HG02571 (cell line): ENCODE results near the gene CATSPER3.

Source experiments
- ATAC-seq: cut with Tn5 transposase; IDR thresholded peaks from one replicate; pipeline ENCODE4 v1.9.1; 2021; ENCODE audit warnings: mild to moderate bottlenecking, moderate library complexity; ENCODE audit not compliant: unreplicated experiment

CATSPER3 gene

DNA sequence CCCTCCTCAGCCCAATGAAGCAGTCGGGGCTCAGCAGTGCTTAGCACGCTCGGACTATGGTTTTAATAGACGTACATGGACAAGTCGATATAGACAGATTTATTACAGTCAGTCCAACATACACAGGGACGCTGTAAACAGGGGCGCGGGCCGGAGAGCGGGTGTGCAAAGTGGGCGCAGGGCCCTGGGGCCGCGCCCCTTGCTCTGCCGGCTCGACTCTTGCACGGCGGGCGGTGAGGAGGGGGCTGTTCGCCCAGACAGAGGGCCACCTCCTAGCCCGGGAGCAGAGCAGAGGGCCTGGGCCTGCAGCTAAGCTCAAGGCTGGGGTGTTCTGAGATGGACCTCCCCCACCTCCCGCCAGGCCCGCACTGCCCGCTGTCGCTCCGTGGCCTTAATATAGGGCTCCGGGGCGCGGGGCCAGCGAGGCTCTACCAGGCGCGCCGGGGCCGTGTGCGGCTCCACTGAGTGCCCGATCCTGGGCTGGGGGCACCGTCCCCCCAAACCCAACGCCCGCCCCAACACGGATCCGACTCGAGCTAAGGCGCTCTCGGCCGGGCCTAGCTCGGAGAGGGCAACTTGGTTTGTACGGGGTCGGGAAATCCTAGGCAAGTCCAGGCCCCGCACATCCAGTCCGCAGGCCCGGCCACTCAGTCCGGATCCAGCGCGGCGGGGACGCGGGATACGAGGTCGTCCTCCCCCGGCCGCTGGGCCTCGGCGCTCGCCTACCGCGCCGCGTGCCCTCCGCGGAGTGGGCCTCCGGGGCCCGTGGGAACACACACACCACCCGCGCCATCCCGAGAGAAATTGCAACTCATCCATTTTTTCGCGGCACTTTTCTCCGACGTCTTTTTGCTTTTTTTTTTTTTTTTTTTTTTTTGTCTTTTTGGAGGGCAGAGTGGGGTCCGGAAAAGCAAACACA, 60.2 kb downstream of the CATSPER3 start:
- ATAC-seq = no peak

DNA sequence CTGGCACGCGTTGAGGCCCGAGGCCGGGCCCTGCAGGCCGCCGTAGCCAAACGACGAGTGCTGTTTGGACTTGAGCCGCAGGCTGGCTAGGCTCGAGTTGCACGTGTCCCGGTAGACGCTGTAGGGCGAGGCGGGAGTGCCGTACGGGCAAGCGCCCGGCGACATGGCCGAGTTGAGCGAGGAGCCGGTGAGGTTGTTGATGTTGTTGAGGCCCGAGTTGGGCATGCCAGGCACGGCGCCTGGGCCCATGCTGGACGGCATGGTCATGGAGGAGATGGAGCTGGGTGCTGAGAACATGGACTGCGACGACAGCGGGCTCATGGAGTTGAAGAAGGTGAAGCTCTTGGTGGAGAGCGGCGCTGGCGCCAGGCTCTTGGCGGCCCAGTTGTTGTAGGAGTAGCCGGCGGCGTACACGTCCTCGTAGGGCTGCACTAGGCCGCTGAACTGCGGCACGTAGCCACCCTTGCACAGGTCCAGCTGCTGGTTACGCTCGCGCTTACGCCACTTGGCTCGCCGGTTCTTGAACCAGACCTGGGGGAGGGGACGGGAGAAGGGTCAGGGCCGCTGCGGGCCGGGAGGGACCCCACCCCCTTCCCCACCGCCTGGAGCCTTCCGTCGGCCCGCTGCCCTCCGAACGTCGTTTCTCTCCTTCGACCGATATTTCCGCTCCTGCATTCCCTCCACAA, 61.2 kb downstream of the CATSPER3 start:
- ATAC-seq = no peak

DNA sequence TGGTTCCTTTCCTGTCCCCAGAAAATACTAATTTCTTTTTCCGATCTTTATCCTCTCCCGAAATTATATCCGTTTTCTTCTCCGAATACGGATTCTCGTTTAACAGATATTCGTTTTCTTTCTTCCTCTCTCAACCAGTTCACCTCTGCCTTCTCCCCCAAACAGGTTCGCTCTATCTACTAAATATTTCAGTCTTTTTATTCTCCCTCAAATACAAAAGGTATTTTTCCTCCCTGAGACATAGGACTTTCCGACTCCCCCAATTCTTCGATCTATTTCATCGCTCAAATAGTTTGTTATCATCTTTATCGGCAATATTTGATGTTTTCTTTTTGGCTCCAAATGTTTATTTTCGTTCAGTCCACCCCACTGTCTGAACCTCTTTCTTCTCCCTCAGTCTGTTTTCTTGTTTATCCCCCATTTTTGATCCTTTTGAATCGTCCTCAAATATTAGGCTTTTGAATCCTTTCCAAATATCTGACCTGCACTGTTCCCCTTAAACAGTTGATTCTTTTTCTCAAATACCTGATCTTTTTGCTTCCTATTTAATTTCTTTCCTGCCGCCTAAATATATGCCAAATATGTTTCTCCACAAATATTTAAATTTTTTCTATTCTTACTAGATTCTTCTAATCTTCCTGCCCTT, 61.9 kb downstream of the CATSPER3 start:
- no peak for ATAC-seq

DNA sequence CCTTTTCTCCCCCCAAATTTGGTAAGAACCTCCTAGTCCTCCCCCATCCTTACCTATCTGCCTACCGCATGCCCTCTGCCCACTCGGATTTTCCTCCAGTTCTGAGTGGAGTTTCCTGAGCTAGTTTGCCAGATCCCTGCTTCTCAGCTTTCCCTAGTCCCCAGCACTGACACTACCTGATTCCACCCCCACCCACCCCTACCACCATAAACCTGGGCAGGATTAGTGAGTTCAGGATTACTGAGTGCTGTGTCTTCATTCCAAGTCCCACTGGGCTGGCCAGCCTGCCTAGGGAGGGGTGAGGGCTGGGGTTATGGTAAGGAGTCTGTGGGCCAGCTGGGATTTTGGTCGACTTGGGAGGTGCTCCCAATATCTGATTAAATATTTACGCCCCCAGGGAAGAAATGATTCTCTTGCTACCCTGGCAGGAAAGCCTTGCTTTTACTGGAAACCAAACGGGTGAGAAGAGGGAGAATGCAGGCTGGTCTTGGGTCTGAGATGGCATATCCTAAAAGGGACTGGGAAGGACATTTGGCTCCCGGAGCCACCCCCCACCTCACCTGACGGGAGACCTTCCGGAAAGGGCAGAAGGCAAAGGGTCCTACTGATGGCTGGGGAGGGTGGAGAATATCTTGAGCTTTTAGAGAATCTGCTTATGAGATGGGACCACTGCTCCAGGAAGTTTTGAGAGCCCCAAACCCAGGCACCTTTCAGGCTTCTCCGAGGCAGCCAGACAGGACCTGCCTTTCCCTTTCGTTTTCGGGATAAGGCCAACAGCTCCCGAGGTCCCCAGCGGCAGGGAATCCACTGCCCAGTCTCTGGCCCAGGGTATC, 62.6 kb downstream of the CATSPER3 start:
- ATAC-seq = no peak

DNA sequence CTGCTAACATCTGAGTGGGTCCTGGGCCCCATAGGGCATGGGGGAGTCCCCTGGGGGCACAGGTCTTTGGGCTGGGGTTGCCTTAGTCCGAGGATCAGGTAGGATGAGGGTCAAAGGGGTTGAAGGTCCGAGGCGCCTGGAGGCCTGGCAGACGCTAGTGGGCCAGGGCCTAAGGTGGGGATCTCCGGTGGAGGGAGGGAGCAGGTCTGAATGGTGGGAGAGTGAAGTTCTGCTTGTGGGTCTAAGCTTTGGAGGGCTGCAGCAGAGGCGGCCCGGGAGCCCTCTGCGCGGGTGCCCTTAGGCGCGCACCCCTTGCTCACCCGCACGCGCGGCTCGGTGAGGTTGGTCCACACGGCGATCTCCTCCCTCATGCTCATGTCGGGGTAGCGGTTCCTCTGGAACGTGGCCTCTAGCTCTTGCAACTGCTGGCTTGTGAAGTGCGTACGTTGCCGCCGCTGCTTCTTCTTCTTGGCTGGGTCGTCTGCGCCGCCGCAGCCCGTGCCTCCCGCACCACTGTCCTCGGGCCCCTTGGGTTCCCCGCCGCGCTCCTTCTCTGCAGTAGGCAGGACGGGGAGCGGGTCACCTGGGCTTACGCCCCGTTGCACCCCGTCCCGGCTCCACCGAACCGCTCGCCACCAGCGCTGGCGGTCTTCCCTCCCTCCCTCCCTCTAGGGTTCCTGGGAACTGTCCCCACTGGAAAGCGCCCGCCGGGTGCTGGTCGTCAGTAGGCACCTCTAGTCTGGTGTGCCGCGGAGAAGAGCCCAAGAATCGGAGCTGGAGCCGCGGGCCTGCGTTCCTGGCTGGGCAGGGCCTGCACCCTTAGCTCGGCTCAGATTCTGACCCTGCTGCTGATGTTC, 63.5 kb downstream of the CATSPER3 start:
- ATAC-seq = no peak

DNA sequence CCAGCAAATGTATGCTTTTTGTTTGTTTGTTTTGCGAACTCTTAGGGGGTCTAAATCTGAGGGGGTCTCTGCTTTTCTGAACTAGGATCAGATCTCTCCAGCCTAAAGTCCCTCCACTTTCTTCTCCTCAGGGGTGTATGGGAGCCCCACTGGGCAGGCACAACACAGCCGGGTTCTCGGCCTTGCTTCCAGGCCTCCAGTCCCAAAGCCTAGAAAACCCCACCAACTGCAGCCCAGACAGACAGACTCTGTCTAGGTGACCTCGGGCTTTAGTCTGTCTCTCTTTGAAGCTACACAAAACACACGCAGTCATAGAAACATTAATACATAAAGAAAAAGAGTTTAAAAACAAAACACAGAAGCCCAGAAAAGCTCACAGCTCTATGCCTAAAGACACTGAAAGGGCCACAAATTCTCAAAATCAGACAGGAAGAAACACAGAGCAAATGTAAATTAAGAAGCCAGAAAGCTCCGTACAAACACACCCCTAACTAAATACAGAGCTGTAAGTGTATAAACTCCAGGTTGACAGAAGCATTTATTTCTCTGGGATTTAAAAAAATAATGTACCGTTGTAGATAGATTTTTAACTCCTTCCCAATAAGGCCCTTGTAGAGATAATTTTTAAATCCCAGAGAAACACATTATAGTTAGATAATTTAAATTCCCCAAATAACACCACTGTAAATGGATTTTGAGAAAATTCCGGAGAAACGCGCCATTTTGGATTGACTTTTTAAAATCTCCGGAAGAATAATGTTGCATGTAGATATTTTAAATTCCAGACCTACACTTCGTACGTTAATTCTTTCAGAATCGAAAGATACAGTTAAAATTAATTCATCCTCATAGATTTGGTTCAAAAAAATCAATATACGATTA, 64.3 kb downstream of the CATSPER3 start:
- ATAC-seq = no peak

DNA sequence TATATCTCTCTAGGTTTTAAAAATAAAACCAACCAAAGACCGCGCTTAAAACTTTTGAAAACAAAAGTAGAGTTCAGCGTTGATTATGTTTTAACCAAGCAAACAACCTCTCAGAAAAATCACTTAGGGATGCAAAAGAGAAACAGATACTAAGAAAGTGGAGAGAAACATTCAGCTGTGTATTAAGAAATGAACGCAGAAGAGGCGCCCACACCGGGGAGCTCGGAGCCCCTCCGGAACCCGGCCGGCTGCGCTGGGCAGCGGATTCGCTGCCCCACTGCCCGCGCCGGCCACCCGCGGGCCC, 64.9 kb downstream of the CATSPER3 start:
- no peak for ATAC-seq

DNA sequence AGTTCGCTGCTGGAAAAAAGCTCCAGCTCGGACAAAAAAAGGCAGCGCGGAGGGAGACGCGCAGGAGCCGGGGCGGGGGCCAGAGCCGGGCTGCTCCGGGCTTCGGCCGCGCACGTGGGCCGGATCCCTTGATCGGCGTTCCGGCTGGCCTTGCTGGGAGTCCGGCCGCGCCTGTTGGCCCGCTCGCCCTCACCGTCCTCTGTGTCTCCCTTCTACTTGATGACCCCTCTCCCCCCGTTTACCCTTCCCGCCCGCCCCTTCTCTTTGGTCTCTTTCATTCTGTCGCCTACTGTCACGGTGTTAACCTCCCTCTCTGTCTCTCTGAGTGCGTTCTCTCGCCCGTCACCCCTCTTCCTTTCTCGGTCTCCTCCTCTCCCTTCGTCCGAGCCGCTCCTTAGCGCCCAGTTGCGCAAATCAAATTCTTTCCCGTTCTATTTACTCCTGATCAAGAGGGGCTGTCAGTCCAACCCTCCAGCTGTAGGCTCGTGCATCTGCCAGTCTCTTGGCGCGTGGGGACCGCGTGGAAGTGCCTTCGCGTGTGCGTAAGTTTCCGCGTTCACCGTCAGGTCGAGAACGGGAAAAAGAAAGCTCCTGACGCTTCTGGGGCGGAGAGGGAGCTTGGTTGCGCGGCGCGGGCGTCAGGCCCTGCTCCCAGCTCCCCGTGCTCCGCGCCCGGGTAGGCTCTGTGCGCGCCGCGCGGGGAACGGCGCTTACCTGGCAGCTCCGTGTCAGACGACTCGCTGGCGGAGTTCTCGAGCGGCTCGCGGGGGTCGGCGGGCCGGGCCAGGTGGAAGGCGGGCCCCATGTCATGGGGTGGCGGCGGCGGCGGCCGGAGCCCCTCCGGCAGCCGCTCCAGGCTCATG, 65.5 kb downstream of the CATSPER3 start:
- no peak for ATAC-seq

DNA sequence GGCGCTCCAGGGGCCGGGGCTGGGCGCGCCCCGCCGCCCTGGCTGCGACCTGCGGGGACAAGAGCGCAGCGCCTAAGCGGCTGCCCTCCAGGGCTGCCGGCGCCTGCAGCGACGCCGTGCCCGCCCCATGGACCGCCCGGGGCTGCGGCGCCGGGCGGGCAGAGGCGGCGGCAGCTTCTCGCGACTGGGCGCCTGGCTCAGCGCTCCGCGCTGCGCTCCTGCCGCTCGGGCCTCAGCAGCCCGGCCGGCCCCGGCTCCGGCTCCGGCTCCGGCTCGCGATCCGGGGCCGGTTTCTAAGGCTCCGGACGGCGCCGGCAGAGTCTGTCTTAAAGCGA, 66.2 kb downstream of the CATSPER3 start, which contains the start of gene PITX1:
Gene PITX1, minus strand, starts transcription at position 328 of the 335 bp plus-strand sequence. CDS start 347 bp downstream, outside the sequence.
- ATAC-seq = no peak

DNA sequence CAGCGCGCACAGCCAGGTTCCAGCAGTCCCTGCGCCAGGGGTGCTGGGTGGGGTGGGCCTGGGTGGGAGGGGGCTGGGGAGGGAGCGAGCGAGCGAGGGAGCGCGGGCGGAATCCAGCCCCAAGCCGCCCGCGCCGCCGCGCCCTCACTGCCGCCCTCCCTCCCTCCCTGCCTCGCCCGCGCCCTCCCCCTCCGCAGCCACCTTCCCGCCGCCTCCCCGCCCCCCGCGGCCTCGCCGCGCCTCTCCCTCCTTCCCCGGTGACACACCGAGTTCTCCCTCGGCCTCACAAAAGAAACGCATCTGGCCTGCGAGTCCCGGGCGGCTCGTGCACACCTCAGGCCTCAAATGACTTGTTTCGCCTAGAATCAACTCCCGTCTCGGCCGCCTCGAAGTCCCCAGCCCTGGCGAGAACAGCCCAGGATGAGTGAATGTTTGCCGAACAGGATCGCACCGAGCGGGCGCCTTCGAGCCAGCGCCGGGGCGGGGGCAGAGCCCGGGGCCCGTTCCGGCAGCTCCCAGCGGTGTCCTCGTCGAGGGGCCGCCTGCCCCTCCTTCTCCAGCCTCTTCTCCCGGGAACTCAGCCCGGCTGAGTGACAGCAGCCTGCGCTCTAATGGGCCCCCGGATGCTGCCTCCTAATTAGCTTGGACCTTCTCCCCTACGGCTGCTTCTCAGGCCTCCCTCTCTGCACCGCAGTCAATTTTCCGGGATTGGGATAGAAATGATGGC, 66.7 kb downstream of the CATSPER3 start:
- no peak for ATAC-seq

DNA sequence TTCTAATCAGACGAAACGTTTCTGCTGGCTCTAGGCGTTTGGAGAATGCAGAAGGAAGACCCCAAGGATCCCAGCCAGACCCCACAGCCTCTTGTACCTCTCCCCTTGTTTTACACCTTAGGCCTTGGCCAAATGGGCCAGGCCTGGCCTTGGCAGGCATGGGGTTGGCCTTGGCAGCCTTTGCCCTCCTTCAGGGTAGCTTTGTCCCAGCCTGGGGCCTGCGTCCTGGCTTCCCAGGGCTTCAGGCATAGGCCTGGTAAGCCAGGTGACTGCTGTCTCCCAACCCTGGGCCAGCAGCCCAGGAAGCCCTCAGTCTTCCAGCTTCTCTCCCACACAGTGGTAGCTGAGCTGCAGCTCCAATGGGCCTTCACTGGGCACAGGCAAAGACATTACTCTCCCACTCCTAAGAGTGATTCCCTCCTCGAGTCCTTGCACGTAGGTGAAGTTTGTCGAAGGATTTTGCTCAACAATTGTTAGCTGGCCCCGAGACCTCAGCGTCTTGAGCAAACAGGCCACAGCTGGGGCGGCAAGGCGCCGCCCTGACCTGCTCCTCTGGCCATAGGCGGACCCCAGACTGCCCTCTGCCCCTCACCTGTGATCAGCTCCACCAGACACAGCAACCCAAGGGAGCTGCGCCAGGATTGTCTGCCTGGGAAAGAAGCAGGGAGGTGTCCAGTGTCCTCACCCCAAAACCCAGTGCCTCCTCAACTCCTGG, 67.4 kb downstream of the CATSPER3 start:
- ATAC-seq = no peak

DNA sequence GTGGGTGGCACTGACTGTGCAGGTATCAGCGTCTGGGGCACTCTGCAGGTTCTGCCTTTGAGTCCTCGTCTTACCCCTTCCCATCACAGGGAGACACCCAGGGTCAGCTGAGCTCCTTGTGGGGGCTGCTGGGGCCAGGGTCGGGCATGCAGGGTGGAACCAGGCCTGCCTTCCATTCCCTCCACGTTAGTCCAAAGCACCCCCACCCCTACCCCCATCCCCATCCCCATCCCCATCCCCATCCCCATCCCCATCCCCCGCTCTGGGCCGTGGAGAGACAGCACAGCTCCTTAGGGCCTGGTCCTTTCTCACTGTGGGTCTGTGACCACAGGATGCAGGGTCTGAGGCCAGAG, 67.9 kb downstream of the CATSPER3 start:
- no peak for ATAC-seq

DNA sequence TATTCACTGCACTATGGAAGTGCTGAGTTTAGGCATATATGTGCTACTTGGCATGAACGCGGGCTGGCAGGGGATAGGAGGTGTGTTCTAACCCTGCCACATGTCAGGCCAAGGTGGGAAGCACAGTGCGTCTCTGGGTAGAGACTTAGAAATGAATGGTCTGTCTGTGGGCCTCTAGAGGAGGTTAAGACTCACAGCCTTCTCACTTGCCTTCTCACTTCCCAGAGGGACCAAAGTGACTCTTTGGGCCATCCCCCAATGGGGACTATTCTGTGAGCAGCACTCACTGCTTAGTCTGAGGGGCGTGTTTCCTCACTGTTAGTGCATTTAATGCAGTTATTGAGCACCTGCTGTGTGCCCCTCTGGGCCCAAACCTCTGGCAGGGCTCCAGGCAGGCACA, 68.7 kb downstream of the CATSPER3 start:
- no peak for ATAC-seq

DNA sequence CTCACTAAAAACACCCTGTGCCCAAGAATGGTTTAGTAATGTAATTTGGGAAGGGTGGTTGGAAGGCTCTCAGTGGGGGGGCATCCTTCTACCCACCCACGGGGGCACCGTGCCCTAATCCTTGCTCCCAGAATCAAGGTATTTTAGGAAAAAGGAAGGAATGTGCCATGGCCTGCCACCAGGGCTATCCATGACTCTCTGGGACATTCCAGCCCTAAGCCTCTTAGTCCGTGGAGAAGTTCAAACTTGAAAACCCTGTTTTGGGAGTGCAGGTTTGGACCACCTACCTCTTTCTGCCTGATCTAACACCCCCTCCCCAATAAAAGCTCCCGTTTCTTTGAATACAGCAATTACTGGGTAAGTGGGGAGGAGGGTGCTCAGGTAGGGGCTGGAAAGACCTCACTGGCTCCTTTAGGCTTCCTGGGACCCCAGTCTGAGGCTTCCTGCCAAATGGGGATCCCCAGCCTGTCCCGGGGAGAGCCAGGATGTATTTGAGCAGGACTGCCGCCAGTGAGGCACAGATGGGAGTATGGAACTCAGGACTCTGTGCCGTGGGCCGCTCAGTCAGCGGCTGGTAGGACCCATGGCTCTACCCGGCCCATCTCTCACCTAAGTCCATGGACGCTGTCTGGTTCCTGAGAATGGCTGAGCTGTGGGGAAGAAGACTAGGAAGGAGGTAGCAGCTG, 70.0 kb downstream of the CATSPER3 start:
- no peak for ATAC-seq

DNA sequence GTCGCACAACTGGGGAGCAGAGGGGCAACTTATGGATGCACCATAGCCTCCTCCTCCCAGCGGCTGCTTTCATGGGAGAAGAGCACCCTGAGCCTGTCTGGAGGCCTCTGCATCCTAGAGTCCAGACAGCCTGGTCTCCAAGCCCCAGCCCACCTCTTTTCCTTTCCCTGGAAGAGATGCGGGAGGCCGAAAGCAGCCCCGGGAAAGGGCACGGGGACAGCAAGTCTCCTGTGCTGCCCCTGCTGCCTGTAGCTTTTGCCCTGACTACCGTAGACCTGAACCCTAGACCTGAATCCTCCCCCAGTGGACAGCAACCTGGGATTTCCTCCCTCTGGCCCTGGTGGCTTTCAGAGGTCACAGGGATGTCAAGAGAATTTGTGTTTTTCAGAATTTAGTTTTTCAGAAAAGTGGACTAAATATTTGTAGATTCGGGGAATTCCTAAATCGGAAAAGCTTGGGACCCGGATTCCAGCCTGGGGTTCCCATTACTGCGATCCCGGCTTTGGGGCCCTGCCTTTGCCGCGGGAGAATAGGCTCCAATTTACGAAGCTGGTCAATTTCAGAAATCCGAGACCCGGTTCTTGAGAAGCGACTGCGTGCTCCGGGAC, 70.6 kb downstream of the CATSPER3 start:
- ATAC-seq = no peak

DNA sequence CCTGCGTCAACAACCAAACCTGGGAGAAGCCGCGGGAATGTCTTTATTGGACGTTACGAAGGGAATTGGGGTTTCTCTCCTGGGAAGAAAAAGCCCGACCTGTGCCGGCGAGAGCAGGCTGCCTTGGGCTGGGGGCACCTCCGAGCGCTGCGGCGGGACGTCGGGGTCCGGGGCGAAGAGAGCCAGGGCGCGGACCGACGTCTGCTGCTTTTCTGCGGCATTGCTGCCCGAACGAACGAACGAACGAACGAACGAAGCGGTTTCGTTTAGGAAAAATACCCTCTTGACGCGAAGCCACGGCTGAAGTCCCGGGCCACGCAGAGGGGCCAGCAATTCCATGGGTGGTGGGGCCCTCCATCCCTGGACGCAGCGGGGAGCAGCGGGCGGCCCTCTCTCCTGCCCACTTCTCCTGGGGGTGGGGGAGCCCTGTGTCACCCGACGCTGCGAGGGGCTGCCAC, 71.1 kb downstream of the CATSPER3 start:
- no peak for ATAC-seq
